CD4-positive, CD25-positive, alpha-beta regulatory T cell (primary cell): Measurements from ENCODE around the gene ATRAID. TPM values are rescaled to one million over a fixed set of nuclear protein-coding genes. Genes with fewer than 3 reads are reported as not detected.

ENCODE experiments used
- ATAC-seq, 2 donors: fragments of 150-1000 bp; cut with Tn5 transposase; one replicate each; pipeline ENCODE4 v1.10.0; 2021; ENCODE audit warnings: low read depth in 2 of 2, moderate number of reproducible peaks in 2 of 2, moderate library complexity in 1 of 2
- DNase-seq, 3 donors: peaks; one replicate each; pipeline versions ENCODE4 v3.0.0 to v3.0.0-alpha.2; 2012 to 2022; ENCODE audit warnings: mixed read lengths in 1 of 3
- H3K27ac ChIP-seq: one replicate; pipeline ENCODE4 v1.7.0; 2013; ENCODE audit warnings: mild to moderate bottlenecking, low read length; ENCODE audit not compliant: insufficient read depth, poor library complexity, severe bottlenecking
- H3K27me3 ChIP-seq: one replicate; pipeline ENCODE4 v1.7.0; 2013; ENCODE audit warnings: low read length; ENCODE audit not compliant: control insufficient read depth, insufficient read depth
- H3K36me3 ChIP-seq: one replicate; pipeline ENCODE4 v1.7.0; 2013; ENCODE audit warnings: mild to moderate bottlenecking, low read length, moderate library complexity; ENCODE audit not compliant: control insufficient read depth, insufficient read depth
- H3K4me1 ChIP-seq: 2 replicates; pipeline ENCODE4 v1.7.0; 2013; ENCODE audit warnings: mild to moderate bottlenecking, low read length; ENCODE audit not compliant: insufficient read depth, control insufficient read depth, poor library complexity, severe bottlenecking
- H3K4me3 ChIP-seq: one replicate; pipeline ENCODE4 v1.7.0; 2013; ENCODE audit warnings: low read depth, mild to moderate bottlenecking, low read length, moderate library complexity
- H3K9me3 ChIP-seq, 2 experiments: 1 replicate in 1 of 2; 2 replicates in 1 of 2; pipeline ENCODE4 v1.7.0; 2013; ENCODE audit warnings: low read length in 2 of 2, mild to moderate bottlenecking in 1 of 2, moderate library complexity in 1 of 2; ENCODE audit not compliant: control insufficient read depth in 2 of 2
- H3K27ac Mint-ChIP-seq, 3 donors: one replicate each; pipeline ENCODE4 v1.8.0; 2020 to 2022; ENCODE audit warnings: mild to moderate bottlenecking in 3 of 3, mixed read lengths in 3 of 3, moderate library complexity in 2 of 3
- H3K27me3 Mint-ChIP-seq: one replicate; pipeline ENCODE4 v1.8.0; 2022; ENCODE audit warnings: mild to moderate bottlenecking, mixed read lengths
- H3K36me3 Mint-ChIP-seq: one replicate; pipeline ENCODE4 v1.8.0; 2020; ENCODE audit warnings: mixed read lengths
- H3K4me1 Mint-ChIP-seq, 4 donors: one replicate each; pipeline ENCODE4 v1.8.0; 2020 to 2022; ENCODE audit warnings: mixed read lengths in 4 of 4, mild to moderate bottlenecking in 1 of 4
- H3K4me3 Mint-ChIP-seq, 4 donors: one replicate each; pipeline ENCODE4 v1.8.0; 2020 to 2022; ENCODE audit warnings: mild to moderate bottlenecking in 4 of 4, mixed read lengths in 4 of 4, moderate library complexity in 3 of 4
- H3K9me3 Mint-ChIP-seq, 7 donors: one replicate each; pipeline ENCODE4 v1.8.0; 2020 to 2022; ENCODE audit warnings: mixed read lengths in 7 of 7, mild to moderate bottlenecking in 3 of 7, moderate library complexity in 2 of 7
- polyA plus RNA-seq, 4 donors: library from polyadenylated mRNA; unstranded; fragments of 300-500 nt; fragmentation: Illumina TruSeq; gene quantifications; one replicate each; pipeline ENCODE4 v1.2.3, GENCODE V29; 2021
- total RNA-seq: library from RNA; stranded (reverse); gene quantifications from one replicate; pipeline ENCODE4 v1.2.3, GENCODE V29; 2022

The ATRAID gene
- total and polyA plus RNA-seq, 5 donors from 2014 or later = 77.3 to 375 (median 356) TPM

GRCh38 chr2:27249159-27249890 lies 37.5 kb downstream of the ATRAID start:
- H3K4me3 Mint-ChIP-seq = no peak overlapping the region

GRCh38 chr2:27249891-27250651 lies 38.2 kb downstream of the ATRAID start:
- Histone ChIP-seq H3K36me3 (no peaks in the 10 kb centered on the region), H3K4me1 (peaks cover 7% of the 10 kb centered on the region), H3K9me3 (no peaks in the 10 kb centered on the region), H3K27me3 (no peaks in the 10 kb centered on the region), H3K27ac (no peak overlapping the region), H3K4me3 (no peak overlapping the region)
- peak; percentile 37 to 46 for ATAC-seq
- Mint-ChIP-seq H3K27me3 (peaks cover 27% of the 10 kb centered on the region), H3K36me3 (no peaks in the 10 kb centered on the region), H3K9me3 (no peaks in the 10 kb centered on the region), H3K27ac (no peak overlapping the region), H3K4me3 (no peak overlapping the region), H3K4me1 (no peaks in the 10 kb centered on the region)
- peak in 1 of 3 donors; percentile 51 for DNase-seq

More at GRCh38 chr2:27249159-27249890, 37.5 kb downstream of the ATRAID start:
- H3K36me3 Mint-ChIP-seq = peaks cover 1% of the 10 kb centered on the region
- Histone ChIP-seq H3K27ac (no peak overlapping the region), H3K27me3 (no peaks in the 10 kb centered on the region), H3K4me1 (peaks cover 7% of the 10 kb centered on the region), H3K4me3 (no peak overlapping the region), H3K9me3 (no peaks in the 10 kb centered on the region), H3K36me3 (peaks cover under 1% of the 10 kb centered on the region)
- no peaks in the 10 kb centered on the region for H3K9me3 Mint-ChIP-seq
- H3K27ac Mint-ChIP-seq = no peak overlapping the region
- ATAC-seq = no peak
- peaks cover 25% of the 10 kb centered on the region for H3K27me3 Mint-ChIP-seq
- H3K4me1 Mint-ChIP-seq = no peaks in the 10 kb centered on the region
- DNase-seq = no peak

- H3K27ac Mint-ChIP-seq = no peak overlapping the region
- no peak for DNase-seq
Observed at GRCh38 chr2:27250652-27251379, 39.0 kb downstream of the ATRAID start.

GRCh38 chr2:27251766-27252165 lies 39.9 kb downstream of the ATRAID start:
- Histone ChIP-seq H3K9me3 (no peaks in the 10 kb centered on the region), H3K36me3 (no peaks in the 10 kb centered on the region), H3K4me1 (peaks cover 7% of the 10 kb centered on the region), H3K4me3 (no peak overlapping the region), H3K27me3 (peaks cover 4% of the 10 kb centered on the region), H3K27ac (no peak overlapping the region)
- H3K4me1 Mint-ChIP-seq = no peaks in the 10 kb centered on the region
- no peak overlapping the region for H3K4me3 Mint-ChIP-seq
- DNase-seq (no peak), ATAC-seq (no peak)
- no peaks in the 10 kb centered on the region for H3K36me3 Mint-ChIP-seq
- peaks cover 35% of the 10 kb centered on the region for H3K27me3 Mint-ChIP-seq
- no peak overlapping the region for H3K27ac Mint-ChIP-seq
- H3K9me3 Mint-ChIP-seq = peaks cover 0 to 2% (median 0%) of the 10 kb centered on the region in 7 donors

More at GRCh38 chr2:27250652-27251379, 39.0 kb downstream of the ATRAID start:
- H3K4me1 ChIP-seq = peaks cover 7% of the 10 kb centered on the region
- Mint-ChIP-seq H3K4me1 (no peaks in the 10 kb centered on the region), H3K27me3 (peaks cover 31% of the 10 kb centered on the region), H3K36me3 (no peaks in the 10 kb centered on the region), H3K4me3 (no peak overlapping the region), H3K9me3 (no peaks in the 10 kb centered on the region)
- no peak overlapping the region for H3K27ac ChIP-seq
- peaks cover under 1% of the 10 kb centered on the region for H3K27me3 ChIP-seq
- H3K36me3 ChIP-seq = no peaks in the 10 kb centered on the region
- H3K9me3 ChIP-seq = no peaks in the 10 kb centered on the region
- no peak for ATAC-seq
- no peak overlapping the region for H3K4me3 ChIP-seq

GRCh38 chr2:27255187-27255586 lies 43.3 kb downstream of the ATRAID start:
- H3K27me3 Mint-ChIP-seq = peaks cover 51% of the 10 kb centered on the region
- H3K9me3 Mint-ChIP-seq = peaks cover 0 to 3% (median 0%) of the 10 kb centered on the region in 7 donors
- Histone ChIP-seq H3K4me3 (no peak overlapping the region), H3K36me3 (no peaks in the 10 kb centered on the region), H3K27ac (no peak overlapping the region), H3K9me3 (no peaks in the 10 kb centered on the region), H3K27me3 (peaks cover 7% of the 10 kb centered on the region), H3K4me1 (peaks cover 4% of the 10 kb centered on the region)
- DNase-seq (no peak), ATAC-seq (no peak)
- H3K4me1 Mint-ChIP-seq = no peaks in the 10 kb centered on the region
- H3K4me3 Mint-ChIP-seq = no peak overlapping the region
- no peaks in the 10 kb centered on the region for H3K36me3 Mint-ChIP-seq
- no peak overlapping the region for H3K27ac Mint-ChIP-seq

GRCh38 chr2:27255660-27256059 lies 43.8 kb downstream of the ATRAID start:
- H3K4me1 Mint-ChIP-seq = peaks cover 0 to 2% (median 0%) of the 10 kb centered on the region in 4 donors
- no peak overlapping the region for H3K4me3 Mint-ChIP-seq
- peaks cover 0 to 3% (median 0%) of the 10 kb centered on the region in 7 donors for H3K9me3 Mint-ChIP-seq
- no peaks in the 10 kb centered on the region for H3K9me3 ChIP-seq
- H3K36me3 Mint-ChIP-seq = no peaks in the 10 kb centered on the region
- DNase-seq = no peak
- H3K27ac ChIP-seq = no peak overlapping the region
- H3K27me3 ChIP-seq = peaks cover 10% of the 10 kb centered on the region
- no peak overlapping the region for H3K4me3 ChIP-seq
- no peaks in the 10 kb centered on the region for H3K4me1 ChIP-seq
- no peak for ATAC-seq
- peaks cover 56% of the 10 kb centered on the region for H3K27me3 Mint-ChIP-seq
- no peak overlapping the region for H3K27ac Mint-ChIP-seq
- no peaks in the 10 kb centered on the region for H3K36me3 ChIP-seq

- H3K36me3 Mint-ChIP-seq = no peaks in the 10 kb centered on the region
- peaks cover 61% of the 10 kb centered on the region for H3K27me3 Mint-ChIP-seq
- Histone ChIP-seq H3K4me1 (peaks cover 5% of the 10 kb centered on the region), H3K4me3 (no peak overlapping the region), H3K36me3 (no peaks in the 10 kb centered on the region), H3K27ac (no peak overlapping the region), H3K9me3 (no peaks in the 10 kb centered on the region), H3K27me3 (peaks cover 18% of the 10 kb centered on the region)
- H3K27ac Mint-ChIP-seq = no peak overlapping the region
- DNase-seq (no peak), ATAC-seq (no peak)
- no peak overlapping the region for H3K4me3 Mint-ChIP-seq
- H3K4me1 Mint-ChIP-seq = peaks cover 0 to 14% (median under 1%) of the 10 kb centered on the region in 4 donors
- peaks cover 0 to 3% (median 0%) of the 10 kb centered on the region in 7 donors for H3K9me3 Mint-ChIP-seq
Observed at GRCh38 chr2:27256855-27257454, 45.1 kb downstream of the ATRAID start.
